AG09309 (cell line): Measurements from ENCODE around the gene NF1.

Experiments
- DNase-seq: peaks from one replicate; pipeline ENCODE4 v3.0.0-alpha.2; 2010; ENCODE audit warnings: low read depth
- H3K4me3 ChIP-seq: 2 replicates; pipeline ENCODE4 v1.5.1; 2011; ENCODE audit warnings: mild to moderate bottlenecking, low read depth, low read length, moderate library complexity; ENCODE audit not compliant: control insufficient read depth
- TF ChIP-seq, protein P1 (sequence below): IDR thresholded peaks from 2 replicates; pipeline ENCODE4 v1.5.1; 2011; ENCODE audit warnings: mild to moderate bottlenecking, low read depth, low read length, inconsistent platforms; ENCODE audit not compliant: insufficient read depth, control insufficient read depth; ENCODE audit errors: missing control alignments

The NF1 gene

DNA sequence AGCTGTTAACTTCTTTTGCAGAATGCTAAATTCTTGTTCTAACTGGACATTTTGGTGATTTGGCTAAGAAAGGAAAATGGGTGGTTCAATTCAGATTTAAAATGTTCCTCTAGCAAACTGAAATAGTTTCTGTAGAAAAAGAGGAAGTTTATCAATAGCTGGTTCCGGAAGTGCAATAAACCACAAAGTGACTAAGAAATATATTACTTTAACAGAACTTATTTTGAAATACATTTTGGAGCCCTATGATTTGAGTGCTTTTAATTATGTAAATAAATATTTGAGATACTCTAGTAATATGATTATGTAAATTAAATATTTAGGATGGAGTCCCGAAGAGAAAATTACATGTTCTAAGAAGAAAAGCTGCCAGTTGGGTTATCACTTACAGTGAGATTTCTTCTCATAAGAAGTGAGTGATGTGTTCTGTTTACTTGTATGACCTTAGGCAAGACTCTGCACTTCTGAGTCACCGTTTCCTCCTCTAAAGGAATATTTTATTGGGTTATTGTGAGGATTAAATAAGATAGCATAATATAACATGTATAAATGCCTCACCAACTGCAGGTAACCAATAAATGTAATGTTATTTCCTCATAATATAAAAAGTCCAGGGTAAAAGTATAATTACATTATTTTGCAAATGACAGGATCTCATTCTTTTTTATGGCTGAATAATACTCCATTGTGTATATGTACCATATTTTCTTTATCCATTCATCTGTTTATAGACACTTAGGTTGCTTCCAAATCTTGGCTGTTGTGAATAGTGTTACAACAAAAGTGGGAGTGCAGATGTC lies 219.4 kb downstream of the NF1 start, which contains the start of gene EVI2B:
EVI2B (minus strand) TSS at position 73 of the 800 bp plus-strand sequence. CDS start 8,445 bp downstream, outside the sequence.
- DNase-seq = peak; percentile 25
- H3K4me3 ChIP-seq = no peak within 1 kb of the TSS
- TF ChIP-seq, protein P1, sequence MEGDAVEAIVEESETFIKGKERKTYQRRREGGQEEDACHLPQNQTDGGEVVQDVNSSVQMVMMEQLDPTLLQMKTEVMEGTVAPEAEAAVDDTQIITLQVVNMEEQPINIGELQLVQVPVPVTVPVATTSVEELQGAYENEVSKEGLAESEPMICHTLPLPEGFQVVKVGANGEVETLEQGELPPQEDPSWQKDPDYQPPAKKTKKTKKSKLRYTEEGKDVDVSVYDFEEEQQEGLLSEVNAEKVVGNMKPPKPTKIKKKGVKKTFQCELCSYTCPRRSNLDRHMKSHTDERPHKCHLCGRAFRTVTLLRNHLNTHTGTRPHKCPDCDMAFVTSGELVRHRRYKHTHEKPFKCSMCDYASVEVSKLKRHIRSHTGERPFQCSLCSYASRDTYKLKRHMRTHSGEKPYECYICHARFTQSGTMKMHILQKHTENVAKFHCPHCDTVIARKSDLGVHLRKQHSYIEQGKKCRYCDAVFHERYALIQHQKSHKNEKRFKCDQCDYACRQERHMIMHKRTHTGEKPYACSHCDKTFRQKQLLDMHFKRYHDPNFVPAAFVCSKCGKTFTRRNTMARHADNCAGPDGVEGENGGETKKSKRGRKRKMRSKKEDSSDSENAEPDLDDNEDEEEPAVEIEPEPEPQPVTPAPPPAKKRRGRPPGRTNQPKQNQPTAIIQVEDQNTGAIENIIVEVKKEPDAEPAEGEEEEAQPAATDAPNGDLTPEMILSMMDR = no peak

DNA sequence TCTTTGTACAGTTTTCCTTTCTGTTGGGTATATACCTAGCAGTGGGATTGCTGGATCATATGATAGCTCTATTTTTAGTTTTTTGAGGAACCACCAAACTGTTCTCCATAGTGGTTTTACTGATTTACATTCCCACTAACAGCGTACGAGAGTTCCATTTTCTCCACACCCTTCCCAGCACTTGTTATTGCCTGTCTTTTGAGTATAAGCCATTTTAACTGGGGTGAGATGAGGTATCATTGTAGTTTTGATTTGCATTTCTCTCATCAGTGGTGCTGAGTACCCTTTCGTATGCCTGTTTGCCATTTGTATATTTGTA lies 220.0 kb downstream of the NF1 start:
- no peak overlapping the region for H3K4me3 ChIP-seq
- DNase-seq = no peak
- TF ChIP-seq, protein P1 = no peak

DNA sequence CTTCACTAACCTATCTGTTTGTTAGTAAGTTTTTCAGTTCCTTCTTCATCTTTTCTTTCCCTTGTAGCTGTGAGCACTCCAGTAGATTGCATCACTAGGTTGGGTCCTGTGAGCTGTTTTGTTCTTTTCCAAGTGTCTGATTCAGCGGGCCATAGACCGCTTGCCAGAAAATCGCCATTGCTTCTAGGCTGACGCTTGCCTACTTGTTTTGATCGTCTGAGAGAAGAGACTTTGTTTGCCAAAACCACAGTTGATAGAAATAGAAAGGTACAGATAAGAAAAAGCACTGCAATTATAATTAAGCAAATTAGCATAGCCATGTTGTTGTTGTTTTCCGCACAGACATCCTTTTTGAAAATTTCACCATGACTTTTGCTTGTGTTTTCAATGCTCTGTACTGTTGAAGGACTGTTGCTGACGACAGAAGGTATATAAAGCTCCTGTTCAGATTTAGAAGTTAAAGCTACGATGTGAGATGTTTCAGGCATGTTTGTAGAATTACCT lies 223.6 kb downstream of the NF1 start:
- peak; percentile 66 for DNase-seq
- TF ChIP-seq, protein P1 = no peak
- H3K4me3 ChIP-seq = no peak overlapping the region

DNA sequence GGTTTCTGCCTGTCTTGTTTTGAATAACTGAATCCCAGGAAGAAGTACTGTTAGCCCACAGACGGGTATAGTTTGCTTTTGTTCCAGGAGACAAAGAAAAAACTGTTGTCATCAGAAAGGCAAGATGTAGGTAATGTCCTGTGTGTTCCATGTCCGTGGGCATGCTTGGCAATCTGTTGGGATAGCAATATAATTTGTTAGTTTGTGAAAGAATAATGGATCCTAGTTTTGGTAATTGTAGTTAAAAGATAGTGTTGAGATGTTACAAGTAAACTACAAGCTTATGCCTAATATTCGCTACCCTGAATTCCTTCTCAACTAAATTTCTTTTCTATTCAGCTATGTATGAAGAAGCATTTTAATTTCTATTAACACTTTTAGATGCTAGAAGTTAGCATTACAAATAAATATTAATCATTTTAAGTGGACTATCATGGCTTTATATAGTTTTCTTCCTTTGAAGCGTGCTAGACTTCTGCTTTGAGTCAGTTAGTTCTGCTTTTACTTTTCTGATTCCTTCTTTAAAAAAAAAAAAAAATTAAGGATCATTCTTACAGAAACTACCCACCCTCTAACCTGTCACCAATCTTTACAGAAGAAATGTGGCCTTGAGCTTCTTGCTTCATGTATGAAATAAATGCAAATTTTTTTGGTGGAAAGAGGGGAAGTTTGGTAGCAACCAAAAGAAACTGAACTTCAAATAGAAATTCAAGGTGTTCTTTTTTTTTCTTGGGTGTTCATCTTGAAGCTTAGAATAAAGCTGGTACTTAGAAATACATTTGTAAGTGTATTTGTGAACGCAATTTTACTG lies 224.3 kb downstream of the NF1 start:
- DNase-seq = no peak
- H3K4me3 ChIP-seq = no peak overlapping the region
- TF ChIP-seq, protein P1 = no peak

DNA sequence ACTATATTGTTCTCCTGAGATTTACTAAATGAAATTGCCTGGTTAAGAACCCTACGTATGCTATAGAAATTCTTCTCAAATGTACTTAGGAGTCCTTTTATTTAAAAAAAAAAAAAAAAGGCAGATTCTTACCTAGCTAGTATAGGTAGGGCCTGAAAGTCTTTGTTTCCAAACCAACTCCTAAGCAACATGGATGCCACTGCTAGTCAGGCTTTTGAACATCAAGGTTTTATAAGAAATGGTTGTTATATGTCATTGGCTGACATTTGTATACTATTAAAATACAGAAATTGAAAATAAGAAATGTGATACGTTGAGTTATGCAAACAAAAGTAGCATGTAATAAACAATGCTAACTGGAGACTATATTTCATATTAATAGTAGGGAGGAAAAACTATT lies 225.5 kb downstream of the NF1 start:
- TF ChIP-seq, protein P1 = no peak
- DNase-seq = no peak
- no peak overlapping the region for H3K4me3 ChIP-seq

DNA sequence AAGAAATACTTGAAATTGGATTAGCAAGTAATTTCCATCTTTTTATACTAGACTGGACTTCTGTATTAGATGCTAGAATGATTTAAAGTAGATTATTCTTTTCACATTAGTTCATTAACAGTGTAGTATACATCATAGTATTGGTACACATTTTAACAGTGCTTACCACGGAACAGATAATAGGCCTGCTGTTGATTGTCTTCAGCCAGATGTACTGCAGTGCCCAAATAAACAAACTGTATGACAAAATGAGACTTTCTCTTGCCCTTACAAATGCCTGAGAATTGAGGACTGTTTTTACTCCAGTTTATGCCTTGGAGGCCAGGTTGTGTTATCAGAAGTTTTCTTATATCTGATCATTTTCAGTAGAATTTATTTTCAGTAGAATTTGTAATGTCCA lies 226.0 kb downstream of the NF1 start:
- TF ChIP-seq, protein P1 = no peak
- H3K4me3 ChIP-seq = peak overlapping the region; percentile 21; the same call in 1 of the 2 replicates
- DNase-seq = no peak
